Globus pallidus (tissue), 1 donor: Measurements from ENCODE around the gene PIP5K1B.

Source experiments
- DNase-seq: peaks from one replicate; pipeline ENCODE4 v3.0.0-alpha.2; 2015; ENCODE audit warnings: low spot score

Gene PIP5K1B

GRCh38 chr9:68708513-68708912, 3.5 kb downstream of the PIP5K1B start:
- no peak for DNase-seq

GRCh38 chr9:68709291-68710110, 4.5 kb downstream of the PIP5K1B start:
- no peak for DNase-seq

- DNase-seq: no peak
Measured at GRCh38 chr9:68710111-68710471, 5.1 kb downstream of the PIP5K1B start.

- DNase-seq: no peak
Measured at GRCh38 chr9:68711281-68711680, 6.2 kb downstream of the PIP5K1B start.

- no peak for DNase-seq
Measured at GRCh38 chr9:68711932-68712331, 6.9 kb downstream of the PIP5K1B start.

- DNase-seq: no peak
Measured at GRCh38 chr9:68714416-68715180, 9.6 kb downstream of the PIP5K1B start.

GRCh38 chr9:68715181-68715456, 10.1 kb downstream of the PIP5K1B start:
- DNase-seq: no peak

- DNase-seq: no peak
Measured at GRCh38 chr9:68717552-68718443, 12.8 kb downstream of the PIP5K1B start.

GRCh38 chr9:68719847-68720246, 14.8 kb downstream of the PIP5K1B start:
- DNase-seq: no peak

- no peak for DNase-seq
Measured at GRCh38 chr9:68720656-68721313, 15.7 kb downstream of the PIP5K1B start.

GRCh38 chr9:68721666-68722330, 16.8 kb downstream of the PIP5K1B start:
- DNase-seq: no peak

GRCh38 chr9:68725070-68725469, 20.0 kb downstream of the PIP5K1B start:
- no peak for DNase-seq

GRCh38 chr9:68726489-68726888, 21.4 kb downstream of the PIP5K1B start:
- no peak for DNase-seq

GRCh38 chr9:68727636-68728035, 22.6 kb downstream of the PIP5K1B start:
- DNase-seq: no peak

- no peak for DNase-seq
Measured at GRCh38 chr9:68728731-68729130, 23.7 kb downstream of the PIP5K1B start.

- DNase-seq: no peak
Measured at GRCh38 chr9:68730570-68731235, 25.7 kb downstream of the PIP5K1B start.

GRCh38 chr9:68731857-68732256, 26.8 kb downstream of the PIP5K1B start:
- DNase-seq: no peak

GRCh38 chr9:68732405-68733020, 27.5 kb downstream of the PIP5K1B start:
- no peak for DNase-seq

GRCh38 chr9:68733021-68733405, 28.0 kb downstream of the PIP5K1B start:
- no peak for DNase-seq

GRCh38 chr9:68738358-68738757, 33.3 kb downstream of the PIP5K1B start:
- no peak for DNase-seq
